H9 (cell line): ENCODE data around the gene RAB3GAP2. TPM values are rescaled to one million over a fixed set of nuclear protein-coding genes. Genes with fewer than 3 reads are reported as not detected.
A peak's percentile ranks its signal among the peaks of the same experiment; 100 is the strongest.

ENCODE experiments used
- DNase-seq: peaks from one replicate; pipeline ENCODE4 v3.0.0-alpha.2; 2017
- H2AFZ ChIP-seq: one replicate; pipeline ENCODE4 v1.6.1; 2013; ENCODE audit warnings: mild to moderate bottlenecking, low read length, control low read depth, moderate library complexity
- H2AK5ac ChIP-seq: 2 replicates; pipeline ENCODE4 v1.6.1; 2013; ENCODE audit warnings: low read length, control low read depth, mixed read lengths; ENCODE audit not compliant: insufficient read length
- H2BK120ac ChIP-seq: one replicate; pipeline ENCODE4 v1.6.1; 2013; ENCODE audit warnings: low read depth, mild to moderate bottlenecking, low read length, control low read depth, inconsistent platforms; ENCODE audit not compliant: poor library complexity, severe bottlenecking
- H2BK12ac ChIP-seq: 2 replicates; pipeline ENCODE4 v1.6.1; 2013; ENCODE audit warnings: low read length, control low read depth, mixed read lengths, low read depth; ENCODE audit not compliant: insufficient read length
- H2BK15ac ChIP-seq: 2 replicates; pipeline ENCODE4 v1.6.1; 2013; ENCODE audit warnings: low read depth, low read length, control low read depth
- H2BK20ac ChIP-seq: one replicate; pipeline ENCODE4 v1.6.1; 2013; ENCODE audit warnings: low read depth, mild to moderate bottlenecking, low read length, control low read depth, inconsistent platforms; ENCODE audit not compliant: poor library complexity, severe bottlenecking
- H2BK5ac ChIP-seq: 2 replicates; pipeline ENCODE4 v1.6.1; 2013; ENCODE audit warnings: low read length, control low read depth, mixed read lengths; ENCODE audit not compliant: insufficient read length
- H3K14ac ChIP-seq: 2 replicates; pipeline ENCODE4 v1.6.1; 2013; ENCODE audit warnings: low read length, control low read depth; ENCODE audit not compliant: insufficient read depth
- H3K18ac ChIP-seq: 2 replicates; pipeline ENCODE4 v1.6.1; 2013; ENCODE audit warnings: low read depth, mild to moderate bottlenecking, mixed read lengths, low read length, control low read depth; ENCODE audit not compliant: insufficient read length
- H3K23ac ChIP-seq: 2 replicates; pipeline ENCODE4 v1.6.1; 2013; ENCODE audit warnings: low read length, control low read depth, mixed read lengths, low read depth; ENCODE audit not compliant: insufficient read length
- H3K23me2 ChIP-seq: 2 replicates; pipeline ENCODE4 v1.6.1; 2013; ENCODE audit warnings: low read depth, mild to moderate bottlenecking, mixed read lengths, low read length, control low read depth; ENCODE audit not compliant: insufficient read length, poor library complexity, severe bottlenecking
- H3K27ac ChIP-seq: 2 replicates; pipeline ENCODE4 v1.5.1; 2013; ENCODE audit warnings: low read length, control low read depth, mixed read lengths, low read depth; ENCODE audit not compliant: insufficient read length
- H3K27me3 ChIP-seq: 2 replicates; pipeline ENCODE4 v1.6.1; 2013; ENCODE audit warnings: low read length, control low read depth, inconsistent platforms; ENCODE audit not compliant: insufficient read depth
- H3K4ac ChIP-seq: 2 replicates; pipeline ENCODE4 v1.6.1; 2013; ENCODE audit warnings: low read depth, mild to moderate bottlenecking, control low read depth, inconsistent platforms, low read length, moderate library complexity
- H3K4me1 ChIP-seq: 2 replicates; pipeline ENCODE4 v1.6.1; 2013; ENCODE audit warnings: low read length, control low read depth, inconsistent platforms; ENCODE audit not compliant: insufficient read depth
- H3K4me2 ChIP-seq: 2 replicates; pipeline ENCODE4 v1.6.1; 2013; ENCODE audit warnings: low read length, control low read depth, mixed read lengths; ENCODE audit not compliant: insufficient read length, insufficient read depth
- H3K56ac ChIP-seq: 2 replicates; pipeline ENCODE4 v1.6.1; 2013; ENCODE audit warnings: low read depth, mild to moderate bottlenecking, mixed read lengths, low read length, control low read depth; ENCODE audit not compliant: insufficient read length
- H3K79me1 ChIP-seq: 2 replicates; pipeline ENCODE4 v1.6.1; 2013; ENCODE audit warnings: low read depth, mild to moderate bottlenecking, moderate library complexity, low read length, control low read depth, inconsistent platforms; ENCODE audit not compliant: insufficient read depth, poor library complexity, severe bottlenecking
- H3K79me2 ChIP-seq: 2 replicates; pipeline ENCODE4 v1.6.1; 2013; ENCODE audit warnings: low read length, control low read depth, inconsistent platforms; ENCODE audit not compliant: insufficient read depth
- H3K9ac ChIP-seq: 2 replicates; pipeline ENCODE4 v1.6.1; 2013; ENCODE audit warnings: low read length, control low read depth, mixed read lengths; ENCODE audit not compliant: insufficient read length; ENCODE audit errors: extremely low read depth
- H3K9me3 ChIP-seq: one replicate; pipeline ENCODE4 v1.6.1; 2013; ENCODE audit warnings: low read depth, low read length, inconsistent platforms; ENCODE audit not compliant: control insufficient read depth
- H3T11ph ChIP-seq: one replicate; pipeline ENCODE4 v1.6.1; 2013; ENCODE audit warnings: mild to moderate bottlenecking, low read length, control low read depth, inconsistent platforms
- H4K20me1 ChIP-seq: one replicate; pipeline ENCODE4 v1.6.1; 2013; ENCODE audit not compliant: control insufficient read depth, insufficient read length, insufficient read depth
- H4K5ac ChIP-seq: 2 replicates; pipeline ENCODE4 v1.6.1; 2013; ENCODE audit warnings: low read depth, mild to moderate bottlenecking, mixed read lengths, low read length, control low read depth; ENCODE audit not compliant: insufficient read length
- H4K8ac ChIP-seq: replicated peaks from 2 replicates; pipeline ENCODE4 v1.6.1; 2013; ENCODE audit warnings: low read length, control low read depth, mixed read lengths, low read depth; ENCODE audit not compliant: insufficient read length
- H4K91ac ChIP-seq: 2 replicates; pipeline ENCODE4 v1.6.1; 2013; ENCODE audit warnings: low read depth, mild to moderate bottlenecking, moderate library complexity, mixed read lengths, low read length, control low read depth; ENCODE audit not compliant: insufficient read length
- H3K27ac Mint-ChIP-seq, 3 experiments: 2 replicates in 2 of 3; 3 replicates in 1 of 3; pipeline ENCODE4 v1.8.0; 2020 to 2021; ENCODE audit warnings: mixed read lengths in 3 of 3, mild to moderate bottlenecking in 1 of 3, moderate library complexity in 1 of 3
- H3K27me3 Mint-ChIP-seq: 2 replicates; pipeline ENCODE4 v1.8.0; 2021; ENCODE audit warnings: low read depth, mild to moderate bottlenecking, moderate library complexity, mixed read lengths
- H3K36me3 Mint-ChIP-seq, 3 experiments: 2 replicates in 2 of 3; 3 replicates in 1 of 3; pipeline ENCODE4 v1.8.0; 2020 to 2021; ENCODE audit warnings: low read depth in 3 of 3, mixed read lengths in 3 of 3; ENCODE audit not compliant: insufficient read depth in 1 of 3
- H3K4me1 Mint-ChIP-seq, 2 experiments: 2 replicates each; pipeline ENCODE4 v1.8.0; 2020; ENCODE audit warnings: mixed read lengths in 2 of 2
- H3K4me3 Mint-ChIP-seq, 2 experiments: 2 replicates in 1 of 2; 3 replicates in 1 of 2; pipeline ENCODE4 v1.8.0; 2020 to 2021; ENCODE audit warnings: mild to moderate bottlenecking in 2 of 2, mixed read lengths in 2 of 2, moderate library complexity in 1 of 2
- H3K9me3 Mint-ChIP-seq, 2 experiments: 2 replicates in 1 of 2; 3 replicates in 1 of 2; pipeline ENCODE4 v1.8.0; 2020; ENCODE audit warnings: mild to moderate bottlenecking in 2 of 2, mixed read lengths in 2 of 2, moderate library complexity in 1 of 2
- WGBS: extraction: QIAGEN DNeasy Blood & Tissue Kit; methylation state at CpG from one replicate; pipeline ENCODE4 v1.1.7; 2013; ENCODE audit warnings: missing lambda C conversion rate, low lambda C conversion rate, mixed read lengths; ENCODE audit not compliant: insufficient read length; ENCODE audit errors: extremely low coverage; 5-methylcytosine and 5-hydroxymethylcytosine counted together
- total RNA-seq: library from RNA; stranded (reverse); gene quantifications from 2 replicates; pipeline ENCODE4 v1.2.1, GENCODE V29; 2021
- TF ChIP-seq, protein P1 (sequence below): fragments of 200-600 bp; sonication (generic); conservative IDR thresholded peaks from 3 replicates; pipeline ENCODE4 v1.8.0; 2021; ENCODE audit warnings: antibody characterized with exemption, mild to moderate bottlenecking

Gene RAB3GAP2
- total RNA-seq, 1 experiment from 2014 or later, result 48.3 TPM

GRCh38 chr1:220274251-220274855, 2.1 kb upstream of the RAB3GAP2 start:
- no peak overlapping the region for H3K23ac ChIP-seq
- no peak for DNase-seq
- no peak overlapping the region for H2BK15ac ChIP-seq
- no peaks in the 10 kb centered on the region for H3K27me3 ChIP-seq
- peak overlapping the region; percentile 69 for H3K18ac ChIP-seq
- H3K4me3 Mint-ChIP-seq, result peak overlapping the region in 1 of 2 experiments; percentile 18; a peak in 2 of 5 replicates
- H3K36me3 Mint-ChIP-seq, result no peaks in the 10 kb centered on the region
- peaks cover 9% of the 10 kb centered on the region for H3K23me2 ChIP-seq
- peaks cover 17 to 25% of the 10 kb centered on the region in 2 experiments for H3K4me1 Mint-ChIP-seq
- H2BK20ac ChIP-seq, result no peak overlapping the region
- peak overlapping the region; percentile 11 for H2BK5ac ChIP-seq
- H3T11ph ChIP-seq, result peak overlapping the region; percentile 88
- peak overlapping the region; percentile 23 for H2AFZ ChIP-seq
- H3K9me3 Mint-ChIP-seq, result no peaks in the 10 kb centered on the region
- H3K27ac ChIP-seq, result peak overlapping the region; percentile 98
- H4K5ac ChIP-seq, result peak overlapping the region; percentile 48
- peak overlapping the region; percentile 3; the same call in 1 of the 2 replicates for H3K14ac ChIP-seq
- no peak overlapping the region for H3K56ac ChIP-seq
- H3K9ac ChIP-seq, result no peak overlapping the region
- no peaks in the 10 kb centered on the region for H4K20me1 ChIP-seq
- H3K4me2 ChIP-seq, result peak overlapping the region; percentile 18
- no peaks in the 10 kb centered on the region for H3K79me1 ChIP-seq
- no peak overlapping the region for H4K91ac ChIP-seq
- peak overlapping the region; percentile 66 to 98 (median 89) for H3K27ac Mint-ChIP-seq
- TF ChIP-seq, protein P1, sequence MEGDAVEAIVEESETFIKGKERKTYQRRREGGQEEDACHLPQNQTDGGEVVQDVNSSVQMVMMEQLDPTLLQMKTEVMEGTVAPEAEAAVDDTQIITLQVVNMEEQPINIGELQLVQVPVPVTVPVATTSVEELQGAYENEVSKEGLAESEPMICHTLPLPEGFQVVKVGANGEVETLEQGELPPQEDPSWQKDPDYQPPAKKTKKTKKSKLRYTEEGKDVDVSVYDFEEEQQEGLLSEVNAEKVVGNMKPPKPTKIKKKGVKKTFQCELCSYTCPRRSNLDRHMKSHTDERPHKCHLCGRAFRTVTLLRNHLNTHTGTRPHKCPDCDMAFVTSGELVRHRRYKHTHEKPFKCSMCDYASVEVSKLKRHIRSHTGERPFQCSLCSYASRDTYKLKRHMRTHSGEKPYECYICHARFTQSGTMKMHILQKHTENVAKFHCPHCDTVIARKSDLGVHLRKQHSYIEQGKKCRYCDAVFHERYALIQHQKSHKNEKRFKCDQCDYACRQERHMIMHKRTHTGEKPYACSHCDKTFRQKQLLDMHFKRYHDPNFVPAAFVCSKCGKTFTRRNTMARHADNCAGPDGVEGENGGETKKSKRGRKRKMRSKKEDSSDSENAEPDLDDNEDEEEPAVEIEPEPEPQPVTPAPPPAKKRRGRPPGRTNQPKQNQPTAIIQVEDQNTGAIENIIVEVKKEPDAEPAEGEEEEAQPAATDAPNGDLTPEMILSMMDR, result no peak
- no peak overlapping the region for H3K4ac ChIP-seq
- H2BK12ac ChIP-seq, result peak overlapping the region; percentile 77
- H3K27me3 Mint-ChIP-seq, result no peaks in the 10 kb centered on the region
- WGBS, result no CpG with 5 or more reads among the region's 2 CpGs
- H2AK5ac ChIP-seq, result no peak overlapping the region
- no peak overlapping the region for H2BK120ac ChIP-seq
- H3K9me3 ChIP-seq, result no peaks in the 10 kb centered on the region
- H3K4me1 ChIP-seq, result peaks cover 15% of the 10 kb centered on the region; the same call in 1 of the 2 replicates
- H4K8ac ChIP-seq, result no peak overlapping the region
- H3K79me2 ChIP-seq, result peaks cover 20% of the 10 kb centered on the region; the same call in 1 of the 2 replicates
